IMR-90 (cell line): Measurements from ENCODE around the gene PNP. TPM values are rescaled to one million over a fixed set of nuclear protein-coding genes. Genes with fewer than 3 reads are reported as not detected.

Experiments used
- ATAC-seq: fragments of 200-7000 bp; cut with Tn5 transposase; 2 replicates; pipeline ENCODE4 v1.9.1; 2020; ENCODE audit warnings: low read depth, mild to moderate bottlenecking, moderate library complexity
- BruUV-seq: library from RNA; stranded (reverse); fragments of 400-500 nt; replicated peaks from 2 replicates; lab custom pipeline; 2021; lab: Mats Ljungman, UMichigan
- CTCF ChIA-PET: fragments of 300-600 bp; formaldehyde crosslinking; extraction: SDS; loops from one replicate; lab custom pipeline; 2021; ENCODE audit warnings: antibody characterized with exemption; lab: Yijun Ruan, JAX
- POLR2A ChIA-PET: fragments of 300-600 bp; sonication (Branson Sonifier 250); formaldehyde crosslinking; loops from one replicate; lab custom pipeline; 2022; ENCODE audit warnings: antibody characterized with exemption; ENCODE audit not compliant: unreplicated experiment; lab: Charles Lee
- DNase-seq: peaks from one replicate; pipeline ENCODE4 v3.0.0; 2013
- H2AFZ ChIP-seq: replicated peaks from 2 replicates; pipeline ENCODE3; 2013; ENCODE audit warnings: low read length, mild to moderate bottlenecking; ENCODE audit not compliant: poor library complexity
- H2AK5ac ChIP-seq: 2 replicates; pipeline ENCODE4 v1.6.1; 2013; ENCODE audit warnings: low read depth, low read length, inconsistent platforms
- H2AK9ac ChIP-seq: replicated peaks from 2 replicates; pipeline ENCODE3; 2013; ENCODE audit warnings: mild to moderate bottlenecking, low read depth, low read length, moderate library complexity; ENCODE audit not compliant: poor library complexity
- H2BK120ac ChIP-seq: 2 replicates; pipeline ENCODE4 v1.6.1; 2013; ENCODE audit warnings: low read depth, low read length, inconsistent platforms
- H2BK15ac ChIP-seq: 3 replicates; pipeline ENCODE4 v1.6.1; 2013; ENCODE audit warnings: low read depth, low read length, inconsistent platforms
- H2BK20ac ChIP-seq: 2 replicates; pipeline ENCODE4 v1.6.1; 2013; ENCODE audit warnings: low read depth, mild to moderate bottlenecking, inconsistent platforms, low read length, moderate library complexity
- H2BK5ac ChIP-seq: 2 replicates; pipeline ENCODE4 v1.6.1; 2013; ENCODE audit warnings: mild to moderate bottlenecking, low read depth, low read length, inconsistent platforms; ENCODE audit not compliant: poor library complexity, severe bottlenecking
- H3K14ac ChIP-seq: replicated peaks from 2 replicates; pipeline ENCODE4 v1.6.1; 2013; ENCODE audit warnings: low read depth, low read length, inconsistent platforms
- H3K18ac ChIP-seq: 2 replicates; pipeline ENCODE4 v1.6.1; 2013; ENCODE audit warnings: low read depth, low read length, control low read depth
- H3K23ac ChIP-seq: 2 replicates; pipeline ENCODE4 v1.6.1; 2013; ENCODE audit warnings: low read depth, low read length, inconsistent platforms
- H3K27ac ChIP-seq: 2 replicates; pipeline ENCODE4 v1.5.1; 2013; ENCODE audit warnings: mild to moderate bottlenecking, control low read depth, low read length; ENCODE audit not compliant: insufficient read depth
- H3K27me3 ChIP-seq: 2 replicates; pipeline ENCODE4 v1.6.1; 2013; ENCODE audit warnings: low read length; ENCODE audit not compliant: control insufficient read depth, insufficient read depth
- H3K36me3 ChIP-seq: 2 replicates; pipeline ENCODE4 v1.6.1; 2013; ENCODE audit warnings: low read length, mixed read lengths; ENCODE audit not compliant: control insufficient read depth, insufficient read depth
- H3K4ac ChIP-seq: 2 replicates; pipeline ENCODE4 v1.6.1; 2013; ENCODE audit warnings: low read depth, low read length, inconsistent platforms
- H3K4me1 ChIP-seq: 2 replicates; pipeline ENCODE4 v1.6.1; 2013; ENCODE audit warnings: low read length, mixed read lengths; ENCODE audit not compliant: control insufficient read depth, insufficient read depth
- H3K4me2 ChIP-seq: 2 replicates; pipeline ENCODE4 v1.6.1; 2013; ENCODE audit warnings: low read depth, mild to moderate bottlenecking, control low read depth, low read length, moderate library complexity
- H3K4me3 ChIP-seq: 2 replicates; pipeline ENCODE4 v1.5.1; 2013; ENCODE audit warnings: low read depth, mild to moderate bottlenecking, control low read depth, low read length, moderate library complexity; ENCODE audit not compliant: insufficient read depth
- H3K56ac ChIP-seq: 2 replicates; pipeline ENCODE4 v1.6.1; 2013; ENCODE audit warnings: low read length, inconsistent platforms; ENCODE audit not compliant: insufficient read depth; ENCODE audit errors: extremely low read depth
- H3K79me1 ChIP-seq, 2 experiments: 2 replicates each; pipeline ENCODE4 v1.6.1; 2013; ENCODE audit warnings: low read length in 2 of 2, inconsistent platforms in 1 of 2, low read depth in 1 of 2
- H3K9ac ChIP-seq: 2 replicates; pipeline ENCODE4 v1.6.1; 2013; ENCODE audit warnings: low read depth, low read length, control low read depth
- H3K9me1 ChIP-seq: 2 replicates; pipeline ENCODE4 v1.6.1; 2013; ENCODE audit warnings: low read length, inconsistent platforms; ENCODE audit not compliant: insufficient read depth
- H3K9me3 ChIP-seq: 2 replicates; pipeline ENCODE4 v1.6.1; 2013; ENCODE audit warnings: low read length; ENCODE audit not compliant: control insufficient read depth, insufficient read depth
- H4K20me1 ChIP-seq: 2 replicates; pipeline ENCODE4 v1.6.1; 2013; ENCODE audit warnings: low read length, inconsistent platforms; ENCODE audit not compliant: insufficient read depth
- H4K5ac ChIP-seq: 2 replicates; pipeline ENCODE4 v1.6.1; 2013; ENCODE audit warnings: mild to moderate bottlenecking, low read depth, low read length, control low read depth
- H4K8ac ChIP-seq, 2 experiments: 2 replicates each; pipeline ENCODE4 v1.6.1; 2013; ENCODE audit warnings: low read depth in 2 of 2, low read length in 2 of 2, control low read depth in 1 of 2, inconsistent platforms in 1 of 2
- H4K91ac ChIP-seq: 2 replicates; pipeline ENCODE4 v1.6.1; 2013; ENCODE audit warnings: low read depth, low read length, inconsistent platforms; ENCODE audit not compliant: insufficient read depth
- BHLHE40 ChIP-seq: fragments of 150-350 bp; IDR thresholded peaks from 2 replicates; pipeline ENCODE4 v1.6.1; 2016; ENCODE audit warnings: mild to moderate bottlenecking, low read depth, low read length
- CEBPB ChIP-seq: IDR thresholded peaks from 2 replicates; pipeline ENCODE4 v1.6.1; 2012; ENCODE audit warnings: low read depth, low read length, improper control_type of control experiment
- CHD1 ChIP-seq: IDR thresholded peaks from 2 replicates; pipeline ENCODE4 v1.6.1; 2012; ENCODE audit warnings: low read depth, low read length, improper control_type of control experiment
- MAFK ChIP-seq: IDR thresholded peaks from 2 replicates; pipeline ENCODE4 v1.6.1; 2012; ENCODE audit warnings: low read depth, low read length, improper control_type of control experiment
- POLR2A ChIP-seq: IDR thresholded peaks from 2 replicates; pipeline ENCODE4 v1.6.1; 2012; ENCODE audit warnings: mild to moderate bottlenecking, low read depth, low read length
- RFX5 ChIP-seq: IDR thresholded peaks from 2 replicates; pipeline ENCODE4 v1.8.0; 2012; ENCODE audit warnings: low read depth, mild to moderate bottlenecking, low read length, moderate library complexity
- WGBS, 2 experiments: methylation state at CpG; one replicate each; pipeline versions ENCODE4 v1.1.5 to v1.1.7; 2013; ENCODE audit warnings: missing lambda C conversion rate in 2 of 2; ENCODE audit not compliant: insufficient read length in 1 of 2; ENCODE audit errors: extremely low coverage in 2 of 2; 5-methylcytosine and 5-hydroxymethylcytosine counted together
- dilution Hi-C: fragments of 300-500 bp; cut with HindIII; formaldehyde crosslinking; loops from one replicate; pipeline ENCODE4 v1.14.3; 2018; ENCODE audit warnings: low sequenced_read_pairs; ENCODE audit not compliant: unreplicated experiment
- in situ Hi-C: fragments of 300-500 bp; cut with MboI; formaldehyde crosslinking; loops from 3 replicates; pipeline ENCODE4 v1.14.3; 2019; ENCODE audit warnings: low sequenced_read_pairs, inconsistent platforms, mixed read lengths
- intact Hi-C: fragments of 100-400 bp; cut with micrococcal nuclease; formaldehyde crosslinking; loops from 2 replicates; pipeline ENCODE4 v1.10.0; 2022
- polyA plus RNA-seq, 3 experiments: library from polyadenylated mRNA; depleted of rRNA; stranded (reverse); fragments of >200 nt; gene quantifications; 2 replicates each; pipeline ENCODE4 v1.2.3, GENCODE V29; 2012; ENCODE audit warnings: low replicate concordance in 1 of 3
- total RNA-seq: library from RNA; depleted of rRNA; stranded (reverse); fragments of >200 nt; gene quantifications from 2 replicates; pipeline ENCODE4 v1.2.3, GENCODE V29; 2012
- TF ChIP-seq, protein P1 (sequence below): fragments of 150-350 bp; IDR thresholded peaks from 2 replicates; pipeline ENCODE4 v1.6.1; 2017; ENCODE audit warnings: mild to moderate bottlenecking, antibody characterized with exemption, low read length, low read depth

PNP gene
- total and polyA plus RNA-seq, 2 of the 4 experiments (the other 2 are of a cell fraction): 53.4 to 68.8 TPM

DNA sequence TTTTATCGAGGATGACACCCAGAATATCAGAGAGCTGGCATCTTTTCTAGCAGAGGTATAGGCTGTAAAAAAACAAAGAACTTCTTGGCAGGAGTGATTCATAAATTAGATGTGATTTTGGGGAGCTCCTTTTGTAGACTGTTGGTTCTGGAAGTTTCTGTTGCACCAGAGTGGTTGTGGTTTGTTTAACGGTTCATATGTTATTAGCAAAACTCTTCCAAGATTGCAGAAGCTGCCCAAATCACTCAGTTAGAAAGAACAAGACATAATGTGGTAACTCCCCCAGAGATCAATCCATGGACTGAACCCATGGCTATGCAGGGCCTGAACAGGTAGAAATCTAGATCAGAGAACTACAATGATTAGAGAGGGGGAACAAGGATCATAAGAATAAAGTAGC is 29.4 kb downstream of the PNP start:
- dilution Hi-C loops: no loop called here

More for the DNA sequence above, 29.4 kb downstream of the PNP start:
- no peak overlapping the region for H2BK20ac ChIP-seq
- no CpG with 5 or more reads among the region's 2 CpGs for WGBS, 2 experiments
- H4K5ac ChIP-seq: no peak overlapping the region
- no peaks in the 10 kb centered on the region for H4K20me1 ChIP-seq
- no peak overlapping the region for H4K8ac ChIP-seq
- no peak overlapping the region for H2AK9ac ChIP-seq
- no peak overlapping the region for H3K56ac ChIP-seq
- no peak overlapping the region for H2AFZ ChIP-seq
- no peaks in the 10 kb centered on the region for H3K27me3 ChIP-seq
- H3K9me1 ChIP-seq: no peaks in the 10 kb centered on the region
- no peak overlapping the region for H2AK5ac ChIP-seq
- H3K4me2 ChIP-seq: no peak overlapping the region
- no peak overlapping the region for H4K91ac ChIP-seq
- intact Hi-C loops: no loop called here
- no peak overlapping the region for H3K4ac ChIP-seq
- in situ Hi-C loops: no loop called here
- H3K9me3 ChIP-seq: no peaks in the 10 kb centered on the region
- H3K36me3 ChIP-seq: no peaks in the 10 kb centered on the region
- H3K23ac ChIP-seq: no peak overlapping the region
- no peak overlapping the region for H3K14ac ChIP-seq
- DNase-seq (no peak), ATAC-seq (no peak)
- H3K18ac ChIP-seq: no peak overlapping the region
- no peak overlapping the region for H2BK15ac ChIP-seq
- no peak overlapping the region for H2BK5ac ChIP-seq
- H3K27ac ChIP-seq: no peak overlapping the region
- H3K79me1 ChIP-seq: no peaks in the 10 kb centered on the region
- H3K9ac ChIP-seq: no peak overlapping the region
- TF ChIP-seq CEBPB: no peak
- TF ChIP-seq BHLHE40: no peak
- TF ChIP-seq MAFK: no peak
- no peak for TF ChIP-seq RFX5
- TF ChIP-seq, protein P1, sequence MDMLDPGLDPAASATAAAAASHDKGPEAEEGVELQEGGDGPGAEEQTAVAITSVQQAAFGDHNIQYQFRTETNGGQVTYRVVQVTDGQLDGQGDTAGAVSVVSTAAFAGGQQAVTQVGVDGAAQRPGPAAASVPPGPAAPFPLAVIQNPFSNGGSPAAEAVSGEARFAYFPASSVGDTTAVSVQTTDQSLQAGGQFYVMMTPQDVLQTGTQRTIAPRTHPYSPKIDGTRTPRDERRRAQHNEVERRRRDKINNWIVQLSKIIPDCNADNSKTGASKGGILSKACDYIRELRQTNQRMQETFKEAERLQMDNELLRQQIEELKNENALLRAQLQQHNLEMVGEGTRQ: no peak
- TF ChIP-seq CHD1: no peak
- TF ChIP-seq POLR2A: no peak
- BruUV-seq: no TSS peak
- ChIA-PET CTCF (no interaction called here), POLR2A (no interaction called here)
- H2BK120ac ChIP-seq: no peak overlapping the region
- no peaks in the 10 kb centered on the region; the same call in 1 of the 2 replicates for H3K4me1 ChIP-seq
- H3K4me3 ChIP-seq: no peak overlapping the region
